Panc1 (cell line): ENCODE measurements around the gene KCP. TPM values are rescaled to one million over a fixed set of nuclear protein-coding genes. Genes with fewer than 3 reads are reported as not detected.

Source experiments
- ATAC-seq: fragments of 200-7000 bp; cut with Tn5 transposase; 2 replicates; pipeline ENCODE4 v1.9.1; 2020; ENCODE audit warnings: mild to moderate bottlenecking, moderate library complexity
- BruUV-seq: library from RNA; stranded (reverse); fragments of 400-500 nt; replicated peaks from 2 replicates; lab custom pipeline; 2021; lab: Mats Ljungman, UMichigan
- CTCF ChIA-PET: fragments of 300-600 bp; sonication (Branson Sonifier 250); formaldehyde crosslinking; loops from one replicate; lab custom pipeline; 2022; ENCODE audit warnings: antibody characterized with exemption; lab: Charles Lee
- POLR2A ChIA-PET: fragments of 300-600 bp; sonication (Branson Sonifier 250); formaldehyde crosslinking; loops from one replicate; lab custom pipeline; 2022; ENCODE audit warnings: antibody characterized with exemption; lab: Charles Lee
- DNase-seq: peaks from one replicate; pipeline ENCODE4 v3.0.0-alpha.2; 2010; ENCODE audit warnings: low read depth, low spot score
- H3K27ac ChIP-seq: 2 replicates; pipeline ENCODE4 v1.5.1; 2011; ENCODE audit warnings: mild to moderate bottlenecking, low read length, inconsistent platforms
- H3K27me3 ChIP-seq: fragments of 200-500 bp; sonication (Bioruptor generic); 2 replicates; pipeline ENCODE4 v1.6.0; 2014; ENCODE audit warnings: low read length, inconsistent platforms; ENCODE audit not compliant: control insufficient read depth, insufficient read depth
- H3K36me3 ChIP-seq: fragments of 200-500 bp; sonication (Bioruptor generic); 2 replicates; pipeline ENCODE4 v1.5.1; 2014; ENCODE audit warnings: inconsistent platforms, mild to moderate bottlenecking, low read length, moderate library complexity; ENCODE audit not compliant: control insufficient read depth, insufficient read depth
- H3K4me1 ChIP-seq: 2 replicates; pipeline ENCODE4 v1.5.1; 2011; ENCODE audit warnings: inconsistent platforms, mild to moderate bottlenecking, low read length, moderate library complexity; ENCODE audit not compliant: control insufficient read depth, insufficient read depth
- H3K4me3 ChIP-seq, 2 experiments: 2 replicates each; pipeline ENCODE4 v1.5.1; 2011 to 2012; ENCODE audit warnings: low read depth in 2 of 2, low read length in 2 of 2, mild to moderate bottlenecking in 2 of 2, inconsistent platforms in 1 of 2, moderate library complexity in 1 of 2
- H3K9me3 ChIP-seq: fragments of 200-500 bp; sonication (Bioruptor generic); 2 replicates; pipeline ENCODE4 v1.5.1; 2014; ENCODE audit warnings: low read depth, mild to moderate bottlenecking, inconsistent platforms, low read length, moderate library complexity; ENCODE audit not compliant: control insufficient read depth, insufficient read depth
- CTCF ChIP-seq: fragments of 450-650 bp; IDR thresholded peaks from 2 replicates; pipeline ENCODE4 v1.5.1; 2017; ENCODE audit warnings: mild to moderate bottlenecking
- POLR2AphosphoS5 ChIP-seq: IDR thresholded peaks from 2 replicates; pipeline ENCODE4 v1.6.1; 2012; ENCODE audit warnings: mild to moderate bottlenecking, low read depth, low read length, moderate library complexity
- REST ChIP-seq, 2 experiments: IDR thresholded peaks; 2 replicates each; pipeline ENCODE4 v1.6.1; 2011 to 2012; ENCODE audit warnings: low read depth in 2 of 2, control low read depth in 1 of 2, low read length in 1 of 2, mild to moderate bottlenecking in 1 of 2, moderate library complexity in 1 of 2; ENCODE audit not compliant: insufficient read depth in 1 of 2
- SIN3A ChIP-seq: IDR thresholded peaks from 2 replicates; pipeline ENCODE4 v1.6.1; 2012; ENCODE audit warnings: low read depth, mild to moderate bottlenecking, low read length, moderate library complexity, borderline replicate concordance; ENCODE audit not compliant: insufficient read depth
- TCF7L2 ChIP-seq: IDR thresholded peaks from 2 replicates; pipeline ENCODE4 v1.6.1; 2011; ENCODE audit warnings: mild to moderate bottlenecking, low read depth, low read length, inconsistent platforms
- in situ Hi-C: cut with HindIII; loops from 2 replicates; pipeline ENCODE4 v1.10.0; 2016; ENCODE audit warnings: low sequenced_read_pairs, low pct_unique_long_range_greater_than_20kb
- intact Hi-C: fragments of 100-400 bp; cut with micrococcal nuclease; formaldehyde crosslinking; loops from one replicate; pipeline ENCODE4 v1.10.0; 2022; ENCODE audit not compliant: unreplicated experiment
- total RNA-seq: library from RNA; stranded (reverse); gene quantifications from one replicate; pipeline ENCODE4 v1.2.1, GENCODE V29; 2021; ENCODE audit not compliant: unreplicated experiment

The KCP gene
- total RNA-seq, 1 experiment from 2014 or later = 0.13 TPM

- TF ChIP-seq TCF7L2 (no peak), CTCF (no peak)
- Histone ChIP-seq H3K4me1 (no peaks in the 10 kb centered on the region), H3K9me3 (no peaks in the 10 kb centered on the region), H3K36me3 (peaks cover 39% of the 10 kb centered on the region), H3K27ac (no peak overlapping the region), H3K4me3 (no peak overlapping the region), H3K27me3 (no peaks in the 10 kb centered on the region)
- ATAC-seq = no peak
- no peak for DNase-seq
- CTCF ChIA-PET = no interaction called here
- intact Hi-C loops (no loop called here), in situ Hi-C loops (no loop called here)
- POLR2A ChIA-PET = interaction anchor here (0.8 kb wide), 1 partner anchor 513 kb away, joined by 4 read pairs; no protein-coding TSS in a partner anchor
- BruUV-seq = no TSS peak
Measured at GRCh38 chr7:128954150-128954549, 43.6 kb upstream of the KCP start.

GRCh38 chr7:128951296-128951695 lies 40.8 kb upstream of the KCP start:
- no peak for TF ChIP-seq POLR2AphosphoS5
- TF ChIP-seq REST (IDR thresholded peaks at IDR 0.05; ENCODE audit: insufficient read depth in 1 of 2, low read depth in 2 of 2, low read length in 1 of 2) = no peak
- no peak for TF ChIP-seq CTCF
- TF ChIP-seq SIN3A = no peak
- TF ChIP-seq TCF7L2 = no peak
- in situ Hi-C loops (no loop called here), intact Hi-C loops (no loop called here)
- ChIA-PET CTCF (no interaction called here), POLR2A (no interaction called here)
- Histone ChIP-seq H3K4me3 (no peak overlapping the region), H3K27ac (no peak overlapping the region), H3K27me3 (no peaks in the 10 kb centered on the region), H3K36me3 (peaks cover 25% of the 10 kb centered on the region), H3K4me1 (no peaks in the 10 kb centered on the region), H3K9me3 (no peaks in the 10 kb centered on the region)
- BruUV-seq = no TSS peak
- ATAC-seq = no peak
- no peak for DNase-seq
